GF-D8 (cell line): ENCODE data around the gene ARFIP1.

Experiments used
- DNase-seq: peaks from one replicate; lab custom pipeline; 2025; lab: John Stamatoyannopoulos, UW

ARFIP1 gene

GRCh38 chr4:152938237-152938947 is 158.6 kb downstream of the ARFIP1 start:
- no peak for DNase-seq

- no peak for DNase-seq
These were observed 159.9 kb downstream of the ARFIP1 start for GRCh38 chr4:152939621-152940020.

DNA sequence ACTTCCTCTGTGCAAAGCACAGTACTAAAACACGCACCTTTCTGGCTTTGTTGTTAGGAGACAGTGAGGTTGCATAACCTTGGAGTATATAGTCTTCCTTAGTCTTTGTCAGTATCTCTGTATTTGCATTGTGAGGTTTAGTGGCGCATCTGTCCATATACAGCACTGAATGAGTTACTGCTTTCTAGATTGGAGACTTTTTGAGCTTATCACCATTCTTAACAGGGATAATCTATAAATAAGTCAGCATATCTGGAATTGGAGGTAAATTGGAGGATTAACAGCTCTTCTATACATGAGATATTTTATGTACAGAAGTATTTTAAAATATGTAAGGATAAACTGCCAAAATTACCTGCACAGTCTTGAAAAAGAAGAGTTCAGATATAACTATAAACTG is 160.7 kb downstream of the ARFIP1 start:
- DNase-seq = no peak

DNA sequence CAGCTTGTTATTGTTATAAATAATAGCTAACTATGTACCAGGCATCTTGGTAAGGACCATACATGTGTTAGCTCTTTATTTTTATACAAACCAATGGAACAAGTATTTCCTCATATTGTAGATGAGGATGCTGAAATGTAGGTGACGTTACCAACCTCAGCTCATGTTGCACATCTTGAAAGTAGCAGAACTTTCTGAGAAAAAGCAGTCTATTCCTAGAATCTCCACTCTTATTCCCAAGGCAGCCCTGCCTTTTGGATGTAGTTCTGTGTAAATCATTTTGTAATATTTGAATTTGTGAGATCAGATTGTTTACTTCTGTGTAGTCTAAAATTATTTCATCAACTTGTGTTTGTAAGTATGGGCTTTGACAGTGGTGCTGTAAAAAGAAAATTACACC is 161.7 kb downstream of the ARFIP1 start:
- DNase-seq = no peak

GRCh38 chr4:152942346-152942745 is 162.6 kb downstream of the ARFIP1 start:
- no peak for DNase-seq

DNA sequence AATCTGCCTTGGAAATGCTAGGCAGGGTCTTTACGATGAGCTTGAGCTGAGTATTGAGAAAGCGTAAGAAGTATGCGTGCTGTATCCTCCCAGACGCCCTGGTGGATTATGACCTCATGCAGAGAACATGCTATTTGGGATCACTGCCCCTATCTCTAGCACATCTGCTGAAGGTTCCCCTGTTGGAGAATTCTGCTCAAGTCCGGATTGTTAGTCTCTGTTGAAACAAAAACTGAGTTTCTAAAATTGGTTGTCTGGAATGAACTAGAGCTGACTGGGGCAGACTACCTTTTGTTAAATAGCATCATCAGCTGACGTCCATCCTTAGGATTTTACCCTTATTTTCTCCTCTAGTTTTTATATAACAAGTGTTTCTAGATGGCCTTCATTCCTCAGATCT is 163.9 kb downstream of the ARFIP1 start:
- no peak for DNase-seq

GRCh38 chr4:152944666-152945320 is 165.0 kb downstream of the ARFIP1 start:
- no peak for DNase-seq

DNA sequence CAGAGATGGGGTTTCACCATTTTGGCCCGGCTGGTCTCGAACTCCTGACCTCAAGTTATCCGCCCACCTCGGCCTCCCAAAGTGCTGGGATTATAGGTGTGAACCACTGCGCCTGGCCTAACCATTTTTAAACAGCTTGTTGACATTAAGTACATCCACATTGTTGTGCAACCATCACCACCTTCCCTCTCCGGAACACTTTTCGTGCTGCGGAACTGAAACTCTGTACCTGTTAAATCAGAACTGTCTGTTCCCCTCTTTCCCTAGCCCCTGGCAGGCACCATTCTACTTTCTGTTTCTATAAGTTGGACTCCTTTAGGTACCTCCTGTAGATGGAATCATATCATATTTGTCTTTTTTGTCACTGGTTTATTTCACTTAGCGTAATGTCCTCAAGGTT is 165.9 kb downstream of the ARFIP1 start:
- no peak for DNase-seq

DNA sequence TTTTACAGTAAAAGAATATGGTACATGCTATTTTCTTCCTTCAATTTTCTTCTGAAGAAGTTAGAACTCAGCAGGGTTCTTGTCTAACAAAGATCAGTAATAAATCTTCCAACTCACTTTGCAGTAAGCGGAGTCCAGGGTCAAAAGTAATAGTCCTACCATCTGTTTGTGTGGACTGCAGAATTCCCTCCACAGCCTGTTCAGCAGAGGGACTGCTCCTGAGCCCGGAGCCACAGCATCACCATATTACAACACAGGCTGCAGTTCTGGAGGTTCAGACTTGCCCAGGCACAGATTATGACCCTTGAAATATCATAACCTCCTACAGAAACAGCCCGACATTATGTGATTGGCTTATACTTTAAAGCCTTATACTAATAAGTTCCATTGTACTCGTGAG is 166.7 kb downstream of the ARFIP1 start:
- no peak for DNase-seq

- DNase-seq = no peak
These were observed 167.6 kb downstream of the ARFIP1 start for GRCh38 chr4:152947311-152947710.

DNA sequence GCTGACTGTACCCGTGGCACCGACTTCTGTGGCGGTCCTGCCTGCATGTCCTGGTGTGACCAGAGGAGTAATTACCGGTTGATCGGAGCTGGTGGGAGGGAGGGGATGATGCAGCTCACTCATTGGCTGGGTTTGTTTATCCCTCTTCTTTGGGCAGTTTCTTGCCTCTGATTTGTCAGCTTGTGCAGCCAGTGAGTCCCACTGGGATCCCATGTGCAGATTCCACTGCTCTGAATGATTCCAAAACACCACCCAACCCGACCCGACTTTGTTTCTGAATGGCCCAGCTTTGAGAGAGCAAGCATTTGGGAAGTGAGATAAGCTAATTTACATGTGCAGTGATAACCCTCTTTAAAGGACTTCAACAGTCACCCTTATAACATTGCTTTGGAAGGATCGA is 170.2 kb downstream of the ARFIP1 start:
- DNase-seq = no peak

DNA sequence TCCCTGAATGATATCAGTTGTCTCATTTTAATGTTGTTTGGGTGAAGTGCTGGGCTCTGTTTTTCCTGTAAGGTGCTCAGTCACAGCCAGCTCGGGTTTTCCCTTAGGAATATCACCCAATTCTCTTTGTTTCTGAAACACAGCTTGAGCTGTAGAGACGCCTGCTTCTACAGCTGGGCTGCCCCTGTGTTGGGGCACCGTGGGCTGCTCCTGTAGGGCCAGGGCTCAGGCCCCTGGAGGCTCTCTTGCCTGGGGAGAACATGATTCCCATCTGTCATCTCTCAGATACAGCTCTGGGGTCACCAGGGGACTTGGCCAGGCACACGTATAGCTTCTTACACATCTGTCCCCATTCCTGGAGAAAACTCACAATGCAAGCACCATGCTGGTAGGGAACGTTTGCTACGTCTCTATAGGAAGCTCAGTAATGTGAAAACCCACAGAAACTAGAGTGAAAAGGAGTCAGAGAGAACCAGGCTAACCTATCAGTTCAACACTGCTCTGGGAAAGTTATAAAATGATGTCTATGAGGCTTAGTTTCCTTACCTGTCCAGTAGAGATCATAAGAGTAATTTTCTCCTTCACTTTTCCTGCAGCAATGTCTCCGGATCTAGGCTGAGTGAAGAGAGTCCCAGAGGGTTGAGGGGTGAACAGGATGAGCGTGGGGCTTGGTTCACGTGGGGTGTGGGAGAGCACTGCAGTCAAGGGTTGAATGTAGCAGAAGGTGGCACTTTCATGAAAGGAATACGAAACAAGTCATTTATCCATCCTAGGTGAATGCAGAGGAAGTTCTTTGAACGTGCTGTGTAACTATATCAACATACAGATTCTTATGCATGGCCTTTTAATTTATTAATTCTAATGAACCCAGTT is 170.9 kb downstream of the ARFIP1 start:
- no peak for DNase-seq

DNA sequence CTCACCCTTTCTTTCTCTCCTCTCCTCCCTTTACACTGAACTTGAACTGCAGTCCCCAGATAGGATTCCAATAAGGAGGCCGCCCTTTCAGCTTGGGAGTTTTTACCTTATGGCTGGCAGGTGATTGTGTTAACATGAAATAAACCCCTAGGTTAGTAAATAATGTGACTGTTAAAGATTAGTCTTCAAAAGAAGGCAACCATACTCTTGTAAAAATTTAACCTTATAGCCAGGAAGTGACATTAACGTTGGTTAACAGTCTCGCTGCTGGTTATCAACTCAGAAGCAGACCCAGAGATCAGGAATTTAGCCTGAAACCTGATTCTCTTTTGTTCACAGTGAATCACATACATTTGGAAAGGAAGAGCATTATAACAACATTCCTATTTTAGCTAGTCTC is 171.6 kb downstream of the ARFIP1 start:
- no peak for DNase-seq

DNA sequence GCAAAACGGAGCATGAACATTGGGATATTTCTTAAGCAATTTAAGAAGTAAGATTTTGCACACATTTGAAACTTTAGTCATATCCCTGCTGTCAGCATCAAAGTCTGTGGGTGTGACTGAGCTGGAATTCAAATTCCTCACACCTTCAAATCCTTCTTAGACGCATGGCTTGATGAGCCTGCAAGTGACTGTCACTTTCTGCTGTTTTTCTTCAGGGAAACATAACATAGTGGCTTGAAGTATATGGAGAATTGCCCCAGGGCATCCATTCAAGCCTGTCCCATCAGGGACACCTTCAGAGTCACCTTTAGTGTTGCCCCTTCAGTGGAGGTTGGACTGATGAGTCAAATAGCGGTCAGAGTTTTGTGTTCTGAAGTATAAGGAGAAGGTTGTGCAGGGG is 173.8 kb downstream of the ARFIP1 start:
- no peak for DNase-seq

- no peak for DNase-seq
These were observed 175.0 kb downstream of the ARFIP1 start for GRCh38 chr4:152954741-152955140.

GRCh38 chr4:152956147-152956546 is 176.4 kb downstream of the ARFIP1 start:
- DNase-seq = no peak

DNA sequence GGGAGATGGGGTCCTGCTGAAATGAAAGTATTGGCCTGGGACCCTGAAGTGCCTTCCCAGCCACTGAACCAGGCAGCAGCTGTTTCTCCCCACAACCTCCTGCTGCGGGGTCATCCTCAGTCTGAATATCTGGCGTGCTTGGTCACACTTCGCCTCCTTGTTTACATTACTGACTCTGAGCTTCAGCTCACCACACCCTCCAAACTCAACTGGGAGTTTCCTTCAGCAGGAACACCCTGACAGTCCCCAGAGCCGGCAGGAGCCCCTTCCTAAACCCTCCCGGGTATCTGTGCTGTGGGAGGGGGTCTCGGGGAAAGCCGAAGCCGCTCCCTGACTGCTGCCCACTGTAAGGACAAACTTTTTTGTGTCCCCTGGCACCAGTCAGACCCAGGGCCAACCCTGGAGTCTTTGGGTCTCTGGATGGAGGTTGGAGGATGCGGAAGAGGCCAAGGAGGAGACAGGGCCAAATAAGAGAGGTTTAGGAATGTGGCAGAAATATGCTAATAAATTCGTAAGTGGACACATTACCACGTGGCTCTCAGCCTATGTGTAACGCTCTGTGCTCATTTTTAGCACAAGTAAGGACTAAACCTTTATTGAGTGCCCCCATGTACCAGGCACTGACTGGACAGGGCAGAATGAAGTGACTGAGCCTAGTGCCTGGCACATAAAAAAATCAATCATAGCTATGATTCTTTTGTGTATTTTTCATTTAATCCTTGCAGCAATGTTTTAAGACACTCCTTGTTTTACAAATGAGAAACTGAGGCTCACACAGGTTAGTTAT is 177.1 kb downstream of the ARFIP1 start:
- DNase-seq = no peak

DNA sequence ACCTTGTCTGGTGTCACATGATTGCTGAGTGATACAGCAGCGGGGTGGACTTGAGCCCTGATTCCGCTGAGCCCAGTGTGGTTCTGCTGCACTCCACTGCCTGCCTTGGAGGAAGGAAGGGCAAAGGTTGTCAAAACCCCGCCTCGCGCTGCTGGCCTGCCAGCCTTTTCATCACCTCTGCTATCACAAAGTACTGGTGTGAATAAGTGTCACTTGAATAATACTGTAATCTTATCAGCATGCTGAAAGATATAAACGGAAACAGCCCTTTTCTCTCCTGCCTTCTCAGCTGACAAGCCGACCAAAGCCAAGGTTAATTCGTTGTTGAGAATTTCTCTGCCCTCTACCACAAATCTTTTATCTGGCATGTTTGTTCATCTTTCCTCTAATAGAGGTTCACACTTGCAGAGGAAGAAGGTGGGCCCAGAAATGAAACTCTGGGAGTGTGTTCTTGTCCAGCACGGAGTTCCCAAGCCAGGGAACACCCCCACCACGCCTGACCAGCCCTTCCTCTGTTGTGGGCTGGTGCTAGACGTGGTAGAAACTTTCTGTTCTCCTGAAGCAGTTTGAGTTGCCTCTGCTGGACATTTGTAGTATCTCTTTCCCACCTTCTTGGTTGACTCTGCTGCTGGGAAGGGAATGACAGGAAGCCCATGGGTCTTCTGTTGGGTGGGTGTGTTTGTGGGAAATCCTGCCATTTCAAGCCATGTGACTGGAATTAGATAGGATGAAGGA is 177.8 kb downstream of the ARFIP1 start:
- DNase-seq = no peak

DNA sequence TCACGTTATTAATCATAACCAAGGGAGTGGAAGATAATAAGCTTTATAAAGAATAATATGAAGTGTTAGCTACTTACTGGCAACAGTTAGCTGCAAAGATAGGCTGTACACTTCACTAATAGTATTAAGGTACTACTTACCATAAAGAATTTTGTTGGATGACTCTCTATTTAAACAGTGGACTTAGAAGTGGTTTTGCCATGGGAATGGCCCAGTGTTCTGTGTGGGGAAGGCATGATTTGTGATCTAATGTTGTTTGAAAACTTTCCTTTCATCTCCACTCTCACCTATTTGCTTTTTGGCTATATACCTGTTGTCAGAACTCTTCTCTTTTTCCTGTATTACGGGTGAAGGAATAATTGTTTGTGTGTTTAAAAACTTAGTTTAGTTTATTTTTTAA is 179.3 kb downstream of the ARFIP1 start:
- DNase-seq = no peak

DNA sequence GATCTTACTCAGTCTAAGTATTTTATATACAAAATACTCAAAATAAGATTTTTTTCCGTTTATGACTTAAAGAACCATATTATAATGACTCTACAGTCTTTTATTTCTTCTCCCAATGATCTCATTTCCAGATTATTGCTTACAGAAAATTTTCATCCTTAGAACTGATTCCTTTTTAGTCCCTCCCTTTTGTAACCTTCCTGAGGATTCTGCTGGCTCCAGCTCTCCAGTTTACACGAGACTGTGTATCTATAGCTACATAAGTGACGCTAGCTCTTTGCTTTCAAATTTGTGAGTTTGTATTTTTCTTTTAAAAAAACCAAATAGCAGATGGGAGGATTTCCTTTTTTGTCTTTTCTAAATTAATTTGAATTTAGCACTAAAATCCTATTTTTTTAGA is 180.3 kb downstream of the ARFIP1 start:
- no peak for DNase-seq

DNA sequence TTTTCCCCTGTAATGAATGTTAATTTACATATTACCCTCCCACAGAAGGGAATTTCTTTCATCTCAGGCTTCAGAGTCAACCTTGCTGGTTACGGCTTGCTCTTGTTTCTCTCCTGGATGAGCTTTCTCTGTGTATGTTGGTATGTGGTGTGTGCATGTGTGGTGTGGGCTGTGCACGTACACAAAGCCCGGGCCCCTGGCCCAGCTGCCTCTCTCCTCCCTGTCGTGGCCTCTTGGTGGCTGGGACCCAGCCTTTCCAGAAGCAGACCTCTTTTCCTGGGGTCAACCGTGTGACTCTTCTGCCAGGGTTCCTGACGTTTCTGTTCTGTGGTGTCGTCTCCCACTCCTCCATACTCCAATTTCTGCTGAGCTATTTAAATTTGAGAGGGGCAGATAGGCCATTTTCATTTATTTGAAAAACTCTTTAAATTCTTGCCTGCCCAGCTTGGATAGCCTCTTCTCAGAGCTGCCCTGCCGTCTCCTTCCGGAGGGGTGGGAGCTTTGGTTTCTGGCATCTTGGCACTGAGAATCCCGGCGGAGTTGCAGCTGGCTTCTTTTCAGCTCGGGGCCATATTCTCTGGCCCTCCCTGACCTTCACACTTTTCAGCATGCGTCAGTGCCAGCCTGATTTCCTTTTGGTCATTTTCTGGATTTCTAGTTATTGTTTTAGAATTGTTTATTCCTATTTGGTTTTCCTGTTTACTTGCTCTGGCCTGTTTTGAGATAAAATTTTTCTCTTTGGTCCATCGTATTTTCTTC is 181.4 kb downstream of the ARFIP1 start:
- no peak for DNase-seq
